ENCODE results near the gene MIDN. TPM values are rescaled to one million over a fixed set of nuclear protein-coding genes. Genes with fewer than 3 reads are reported as not detected.

MIDN gene
- total and polyA plus RNA-seq, 2 of the 4 experiments (the other 2 are of a cell fraction) = 2.5 to 26.0 TPM

GRCh38 chr19:1288833-1289685 is 40.7 kb downstream of the MIDN start:
- Histone ChIP-seq H3K9me3 (ENCODE audit: control insufficient read depth, insufficient read depth, low read length) (no peaks in the 10 kb centered on the region), H3K23ac (ENCODE audit: low read depth, low read length) (no peak overlapping the region), H3K27me3 (ENCODE audit: control insufficient read depth, insufficient read depth, low read length) (peaks cover 50% of the 10 kb centered on the region), H3K4ac (ENCODE audit: low read depth, low read length) (no peak overlapping the region), H4K8ac (ENCODE audit: low read depth in 2 of 2, low read length in 2 of 2) (no peak overlapping the region), H4K5ac (ENCODE audit: low read depth, low read length) (no peak overlapping the region), H3K79me1 (ENCODE audit: low read depth in 1 of 2, low read length in 2 of 2) (no peaks in the 10 kb centered on the region), H3K36me3 (ENCODE audit: control insufficient read depth, insufficient read depth, low read length) (no peaks in the 10 kb centered on the region), H2BK15ac (ENCODE audit: low read depth, low read length) (no peak overlapping the region), H2BK120ac (ENCODE audit: low read depth, low read length) (no peak overlapping the region), H3K4me1 (ENCODE audit: control insufficient read depth, insufficient read depth, low read length) (no peaks in the 10 kb centered on the region), H4K91ac (ENCODE audit: insufficient read depth, low read depth, low read length) (no peak overlapping the region), H2BK5ac (ENCODE audit: low read depth, low read length, poor library complexity, severe bottlenecking) (no peak overlapping the region), H2AK9ac (replicated peaks; ENCODE audit: low read depth, low read length, poor library complexity) (no peak overlapping the region), H2AFZ (replicated peaks; ENCODE audit: low read length, poor library complexity) (no peak overlapping the region), H3K18ac (ENCODE audit: low read depth, low read length) (no peak overlapping the region), H2AK5ac (ENCODE audit: low read depth, low read length) (no peak overlapping the region), H3K27ac (ENCODE audit: insufficient read depth, low read length) (no peak overlapping the region), H3K9me1 (ENCODE audit: insufficient read depth, low read length) (no peaks in the 10 kb centered on the region), H3K14ac (replicated peaks; ENCODE audit: low read depth, low read length) (no peak overlapping the region), H3K9ac (ENCODE audit: low read depth, low read length) (no peak overlapping the region), H3K4me3 (ENCODE audit: insufficient read depth, low read depth, low read length) (no peak overlapping the region), H3K56ac (ENCODE audit: extremely low read depth, insufficient read depth, low read length) (no peak overlapping the region), H3K4me2 (ENCODE audit: low read depth, low read length) (no peak overlapping the region), H4K20me1 (ENCODE audit: insufficient read depth, low read length) (0 out of 2 replicates have a peak, but pooled peaks cover 5% of the 10 kb centered on the region), H2BK20ac (ENCODE audit: low read depth, low read length) (no peak overlapping the region)
- dilution Hi-C loops (cut with HindIII; ENCODE audit: low sequenced_read_pairs, unreplicated experiment) = no loop called here
- ATAC-seq (ENCODE audit: low read depth) = no peak
- no TSS peak for BruUV-seq (replicated peaks)
- intact Hi-C loops (cut with micrococcal nuclease) = no loop called here
- no peak for DNase-seq
- 85% methylated on average over 26 of the region's 41 CpGs; no CpG with 5 or more reads in 1 of the 2 experiments for WGBS, 2 experiments (ENCODE audit: extremely low coverage in 2 of 2, insufficient read length in 1 of 2)
- POLR2A ChIA-PET (ENCODE audit: unreplicated experiment) = no interaction called here
- in situ Hi-C loops (cut with MboI; ENCODE audit: low sequenced_read_pairs) = no loop called here
- CTCF ChIA-PET = no interaction called here
- no peak for TF ChIP-seq CHD1 (IDR thresholded peaks at IDR 0.05; ENCODE audit: low read depth, low read length)
- no peak for TF ChIP-seq MAZ (IDR thresholded peaks at IDR 0.05; ENCODE audit: borderline replicate concordance, low read depth, low read length)
- no peak for TF ChIP-seq MXI1 (IDR thresholded peaks at IDR 0.05; ENCODE audit: borderline replicate concordance, low read depth, low read length)
- no peak for TF ChIP-seq ELK1 (IDR thresholded peaks at IDR 0.05; ENCODE audit: borderline replicate concordance, low read depth, low read length)
- TF ChIP-seq NFE2L2 (IDR thresholded peaks at IDR 0.05; ENCODE audit: low read depth, low read length) = no peak
- TF ChIP-seq POLR2A (IDR thresholded peaks at IDR 0.05; ENCODE audit: low read depth, low read length) = no peak
- TF ChIP-seq RCOR1 (IDR thresholded peaks at IDR 0.05; ENCODE audit: insufficient replicate concordance, low read length) = no peak
- TF ChIP-seq FOS (IDR thresholded peaks at IDR 0.05; ENCODE audit: low read depth, low read length) = no peak
- TF ChIP-seq RAD21 (IDR thresholded peaks at IDR 0.05; ENCODE audit: low read length) = no peak
- no peak for TF ChIP-seq CEBPB (IDR thresholded peaks at IDR 0.05; ENCODE audit: low read depth, low read length)
- no peak for TF ChIP-seq BHLHE40 (IDR thresholded peaks at IDR 0.05; ENCODE audit: low read depth, low read length)
- no peak for TF ChIP-seq RFX5 (IDR thresholded peaks at IDR 0.05; ENCODE audit: low read depth, low read length)
- no peak for TF ChIP-seq USF2 (IDR thresholded peaks at IDR 0.05; ENCODE audit: low read depth, low read length)
- no peak for TF ChIP-seq MAFK (IDR thresholded peaks at IDR 0.05; ENCODE audit: low read depth, low read length)
- TF ChIP-seq CTCF (conservative IDR thresholded peaks at IDR 0.05; ENCODE audit: low read depth, low read length) = no peak
